ENCODE results near the gene ALDH1L1.
"Not testable (repeated sequence)": the region's sequence is repeated elsewhere in the genome, so short reads cannot be mapped to it uniquely, and the experiment has no call there.

ALDH1L1 gene

DNA sequence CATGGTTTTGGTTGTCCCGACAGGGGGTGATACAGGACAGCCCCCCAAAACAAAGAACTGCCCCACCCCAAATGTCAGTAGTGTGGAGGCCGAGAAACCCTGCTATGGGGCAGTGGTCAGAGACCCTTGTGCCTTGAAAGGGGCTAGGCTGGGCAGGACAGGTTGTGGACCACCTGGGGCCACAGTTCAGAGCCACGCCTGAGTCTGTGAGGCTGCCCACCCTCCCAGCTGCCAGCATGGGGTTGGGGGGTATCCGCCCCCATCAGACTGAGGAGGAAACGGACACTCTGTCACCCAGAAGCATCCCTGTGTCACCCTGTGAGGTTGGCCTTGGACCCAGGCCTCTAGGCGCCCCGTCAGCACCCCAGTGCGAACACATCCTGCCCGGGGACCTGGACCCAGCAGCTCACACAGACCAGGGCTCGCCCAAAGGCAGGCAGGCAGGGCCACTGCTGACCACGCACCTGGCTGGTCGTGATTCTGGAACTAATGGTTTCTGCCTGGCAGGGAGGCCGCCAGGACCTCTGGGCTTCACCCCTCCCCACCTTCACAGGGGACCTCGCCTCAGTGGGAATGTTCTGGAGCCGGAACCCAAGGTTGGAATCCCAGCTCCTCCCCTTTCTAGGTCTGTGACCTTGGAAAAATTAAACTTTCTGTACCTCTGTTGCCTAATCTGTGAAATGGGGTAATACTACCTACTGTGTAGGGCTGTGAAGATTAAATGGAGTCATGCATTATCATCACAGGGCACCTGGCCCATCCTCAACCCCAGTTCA lies 97.8 kb downstream of the ALDH1L1 start:
- no peaks in the 10 kb centered on the region for H3K36me3 ChIP-seq (ENCODE audit: control insufficient read depth, insufficient read depth, low read length)
- WGBS (ENCODE audit: insufficient coverage, insufficient read length) = no CpG with 5 or more reads among the region's 15 CpGs
- no peak overlapping the region for H3K27ac ChIP-seq (ENCODE audit: low read length)
- no peaks in the 10 kb centered on the region for H3K9me3 ChIP-seq (ENCODE audit: control insufficient read depth, insufficient read depth, low read length)
- DNase-seq (ENCODE audit: low read depth, low spot score) = no peak
- H3K4me3 ChIP-seq (ENCODE audit: low read length) = no peak overlapping the region
- no peaks in the 10 kb centered on the region for H3K27me3 ChIP-seq (ENCODE audit: control insufficient read depth, insufficient read depth, low read length)
- 0 out of 2 replicates have a peak, but pooled peaks cover 3% of the 10 kb centered on the region for H3K4me1 ChIP-seq (ENCODE audit: control insufficient read depth, insufficient read depth, low read length)

DNA sequence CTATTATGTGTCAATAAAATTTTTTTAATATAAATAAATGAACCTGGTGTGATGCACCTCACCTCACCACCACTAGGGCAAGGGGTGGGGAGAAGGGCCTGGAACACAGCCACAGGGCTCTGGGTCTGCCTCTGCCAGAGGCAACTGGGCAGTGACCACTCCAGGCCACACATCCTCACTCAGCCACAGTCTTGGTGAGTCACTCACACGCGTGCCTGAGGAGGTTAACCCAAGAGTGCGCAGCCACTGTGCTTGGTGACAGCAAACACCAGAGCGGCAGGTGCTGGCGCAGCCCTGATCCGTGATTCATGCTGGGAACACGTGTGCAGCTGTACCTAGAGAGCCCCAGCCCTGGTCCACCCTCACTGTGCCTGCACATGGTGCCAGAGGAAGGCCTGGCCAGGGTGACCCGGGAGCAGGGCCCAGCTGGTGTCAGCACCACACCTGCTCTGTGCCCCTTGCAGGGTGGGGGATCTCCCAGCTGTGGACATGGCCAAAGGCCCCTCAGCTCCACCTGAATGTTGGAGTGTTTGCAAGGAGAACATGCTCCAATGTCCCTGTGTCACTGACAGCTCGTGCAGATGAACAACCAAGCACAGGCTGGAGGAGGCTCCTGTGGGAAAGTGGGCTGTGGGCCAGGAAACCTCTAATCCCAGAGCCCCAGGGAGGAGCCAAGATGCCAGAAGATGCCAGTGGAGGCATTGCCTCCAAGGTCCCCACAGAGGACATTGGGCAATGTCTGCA lies 98.6 kb downstream of the ALDH1L1 start:
- Histone ChIP-seq H3K27ac (ENCODE audit: low read length) (no peak overlapping the region), H3K9me3 (ENCODE audit: control insufficient read depth, insufficient read depth, low read length) (no peaks in the 10 kb centered on the region), H3K36me3 (ENCODE audit: control insufficient read depth, insufficient read depth, low read length) (no peaks in the 10 kb centered on the region), H3K4me3 (ENCODE audit: low read length) (no peak overlapping the region), H3K4me1 (ENCODE audit: control insufficient read depth, insufficient read depth, low read length) (0 out of 2 replicates have a peak, but pooled peaks cover 3% of the 10 kb centered on the region), H3K27me3 (ENCODE audit: control insufficient read depth, insufficient read depth, low read length) (no peaks in the 10 kb centered on the region)
- no CpG with 5 or more reads among the region's 9 CpGs for WGBS (ENCODE audit: insufficient coverage, insufficient read length)
- no peak for DNase-seq (ENCODE audit: low read depth, low spot score)

- Histone ChIP-seq H3K36me3 (ENCODE audit: control insufficient read depth, insufficient read depth, low read length) (no peaks in the 10 kb centered on the region), H3K27me3 (ENCODE audit: control insufficient read depth, insufficient read depth, low read length) (no peaks in the 10 kb centered on the region), H3K27ac (ENCODE audit: low read length) (no peak overlapping the region), H3K9me3 (ENCODE audit: control insufficient read depth, insufficient read depth, low read length) (no peaks in the 10 kb centered on the region), H3K4me3 (ENCODE audit: low read length) (no peak overlapping the region), H3K4me1 (ENCODE audit: control insufficient read depth, insufficient read depth, low read length) (0 out of 2 replicates have a peak, but pooled peaks cover 3% of the 10 kb centered on the region)
- WGBS (ENCODE audit: insufficient coverage, insufficient read length) = no CpG with 5 or more reads among the region's 5 CpGs
- no peak for DNase-seq (ENCODE audit: low read depth, low spot score)
Observed at GRCh38 chr3:126080970-126081369, 99.4 kb downstream of the ALDH1L1 start.

DNA sequence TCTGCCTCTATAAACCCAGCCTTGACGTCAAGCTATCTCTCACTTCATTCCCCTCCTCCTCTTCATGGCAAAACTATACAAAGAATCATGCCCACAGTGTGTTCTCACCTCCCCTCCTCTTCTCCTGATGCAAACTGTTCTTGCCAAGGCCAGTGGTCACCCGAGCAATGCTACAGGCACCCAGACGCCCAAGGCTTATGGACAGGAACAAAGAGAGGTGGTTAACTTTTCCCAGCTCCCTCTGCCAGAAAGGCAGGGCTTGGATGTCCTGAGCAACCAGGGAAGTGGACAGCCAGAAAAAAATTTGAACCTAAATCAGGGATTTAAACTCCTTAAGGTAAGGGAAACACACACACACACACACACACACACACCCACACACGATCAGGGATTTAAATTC lies 101.5 kb downstream of the ALDH1L1 start:
- no peak overlapping the region for H3K27ac ChIP-seq (ENCODE audit: low read length)
- no peaks in the 10 kb centered on the region for H3K27me3 ChIP-seq (ENCODE audit: control insufficient read depth, insufficient read depth, low read length)
- DNase-seq (ENCODE audit: low read depth, low spot score) = no peak
- H3K4me1 ChIP-seq (ENCODE audit: control insufficient read depth, insufficient read depth, low read length) = 0 out of 2 replicates have a peak, but pooled peaks cover 3% of the 10 kb centered on the region
- no peaks in the 10 kb centered on the region for H3K36me3 ChIP-seq (ENCODE audit: control insufficient read depth, insufficient read depth, low read length)
- no peaks in the 10 kb centered on the region for H3K9me3 ChIP-seq (ENCODE audit: control insufficient read depth, insufficient read depth, low read length)
- WGBS (ENCODE audit: insufficient coverage, insufficient read length) = no CpG with 5 or more reads among the region's 4 CpGs
- H3K4me3 ChIP-seq (ENCODE audit: low read length) = no peak overlapping the region

GRCh38 chr3:126077754-126078153 lies 102.6 kb downstream of the ALDH1L1 start:
- H3K27me3 ChIP-seq (ENCODE audit: control insufficient read depth, insufficient read depth, low read length) = no peaks in the 10 kb centered on the region
- 0 out of 2 replicates have a peak, but pooled peaks cover 3% of the 10 kb centered on the region for H3K4me1 ChIP-seq (ENCODE audit: control insufficient read depth, insufficient read depth, low read length)
- H3K4me3 ChIP-seq (ENCODE audit: low read length) = no peak overlapping the region
- no peak for DNase-seq (ENCODE audit: low read depth, low spot score)
- H3K36me3 ChIP-seq (ENCODE audit: control insufficient read depth, insufficient read depth, low read length) = no peaks in the 10 kb centered on the region; the same call in 1 of the 2 replicates
- no CpG with 5 or more reads among the region's 11 CpGs for WGBS (ENCODE audit: insufficient coverage, insufficient read length)
- H3K27ac ChIP-seq (ENCODE audit: low read length) = no peak overlapping the region
- no peaks in the 10 kb centered on the region for H3K9me3 ChIP-seq (ENCODE audit: control insufficient read depth, insufficient read depth, low read length)

GRCh38 chr3:126076140-126076539 lies 104.2 kb downstream of the ALDH1L1 start:
- Histone ChIP-seq H3K4me1 (ENCODE audit: control insufficient read depth, insufficient read depth, low read length) (no peaks in the 10 kb centered on the region), H3K36me3 (ENCODE audit: control insufficient read depth, insufficient read depth, low read length) (no peaks in the 10 kb centered on the region; the same call in 1 of the 2 replicates), H3K27me3 (ENCODE audit: control insufficient read depth, insufficient read depth, low read length) (no peaks in the 10 kb centered on the region), H3K4me3 (ENCODE audit: low read length) (no peak overlapping the region), H3K27ac (ENCODE audit: low read length) (no peak overlapping the region), H3K9me3 (ENCODE audit: control insufficient read depth, insufficient read depth, low read length) (no peaks in the 10 kb centered on the region)
- no peak for DNase-seq (ENCODE audit: low read depth, low spot score)

- H3K27me3 ChIP-seq (ENCODE audit: control insufficient read depth, insufficient read depth, low read length) = no peaks in the 10 kb centered on the region
Observed at GRCh38 chr3:126070146-126070545, 110.2 kb downstream of the ALDH1L1 start.

GRCh38 chr3:126067959-126068358 lies 112.4 kb downstream of the ALDH1L1 start:
- no peaks in the 10 kb centered on the region for H3K9me3 ChIP-seq (ENCODE audit: control insufficient read depth, insufficient read depth, low read length)
- H3K27me3 ChIP-seq (ENCODE audit: control insufficient read depth, insufficient read depth, low read length) = no peaks in the 10 kb centered on the region
- H3K27ac ChIP-seq (ENCODE audit: low read length) = no peak overlapping the region
- no peaks in the 10 kb centered on the region; the same call in 1 of the 2 replicates for H3K36me3 ChIP-seq (ENCODE audit: control insufficient read depth, insufficient read depth, low read length)
- H3K4me1 ChIP-seq (ENCODE audit: control insufficient read depth, insufficient read depth, low read length) = no peaks in the 10 kb centered on the region
- no peak overlapping the region for H3K4me3 ChIP-seq (ENCODE audit: low read length)
- WGBS (ENCODE audit: insufficient coverage, insufficient read length) = no CpG with 5 or more reads among the region's 8 CpGs
- DNase-seq (ENCODE audit: low read depth, low spot score) = no peak

More at GRCh38 chr3:126070146-126070545, 110.2 kb downstream of the ALDH1L1 start:
- DNase-seq (ENCODE audit: low read depth, low spot score) = no peak
- H3K36me3 ChIP-seq (ENCODE audit: control insufficient read depth, insufficient read depth, low read length) = no peaks in the 10 kb centered on the region; the same call in 1 of the 2 replicates
- WGBS (ENCODE audit: insufficient coverage, insufficient read length) = no CpG with 5 or more reads among the region's 10 CpGs
- H3K4me1 ChIP-seq (ENCODE audit: control insufficient read depth, insufficient read depth, low read length) = no peaks in the 10 kb centered on the region
- H3K9me3 ChIP-seq (ENCODE audit: control insufficient read depth, insufficient read depth, low read length) = no peaks in the 10 kb centered on the region
- no peak overlapping the region for H3K4me3 ChIP-seq (ENCODE audit: low read length)
- H3K27ac ChIP-seq (ENCODE audit: low read length) = no peak overlapping the region

DNA sequence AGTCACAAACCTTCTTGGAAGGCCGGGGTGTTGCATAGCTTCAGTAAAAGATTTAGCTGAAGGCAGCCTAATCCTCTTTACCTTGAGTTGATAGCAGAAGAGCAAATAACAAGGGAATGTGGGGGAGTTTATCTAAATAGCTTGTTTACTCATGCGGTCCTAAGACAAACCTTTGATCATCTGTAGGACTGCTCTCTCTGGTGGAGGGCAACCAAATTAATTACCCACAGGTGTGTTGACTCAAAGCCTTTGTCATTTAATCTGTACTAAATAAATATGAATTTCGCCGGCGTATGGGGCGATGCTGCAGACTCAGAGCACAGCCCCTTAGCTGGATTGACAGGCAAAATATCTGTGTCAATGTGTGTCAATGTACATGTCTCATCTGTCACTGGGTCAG lies 113.7 kb downstream of the ALDH1L1 start:
- not testable (repeated sequence) for H3K36me3 ChIP-seq (ENCODE audit: control insufficient read depth, insufficient read depth, low read length); H3K4me1 ChIP-seq (ENCODE audit: control insufficient read depth, insufficient read depth, low read length); H3K27ac ChIP-seq (ENCODE audit: low read length); H3K9me3 ChIP-seq (ENCODE audit: control insufficient read depth, insufficient read depth, low read length); H3K4me3 ChIP-seq (ENCODE audit: low read length); H3K27me3 ChIP-seq (ENCODE audit: control insufficient read depth, insufficient read depth, low read length); DNase-seq (ENCODE audit: low read depth, low spot score)
- WGBS (ENCODE audit: insufficient coverage, insufficient read length) = no CpG with 5 or more reads among the region's 6 CpGs

- no CpG with 5 or more reads among the region's 3 CpGs for whole genome bisulfite sequencing (ENCODE audit: insufficient coverage, insufficient read length)
- Histone ChIP-seq H3K4me1 (ENCODE audit: control insufficient read depth, insufficient read depth, low read length) (no peaks in the 10 kb centered on the region), H3K9me3 (ENCODE audit: control insufficient read depth, insufficient read depth, low read length) (no peaks in the 10 kb centered on the region)
Observed at GRCh38 chr3:126065876-126066275, 114.5 kb downstream of the ALDH1L1 start.

More at GRCh38 chr3:126065876-126066275, 114.5 kb downstream of the ALDH1L1 start:
- Histone ChIP-seq H3K4me3 (ENCODE audit: low read length) (no peak overlapping the region), H3K36me3 (ENCODE audit: control insufficient read depth, insufficient read depth, low read length) (no peaks in the 10 kb centered on the region), H3K27ac (ENCODE audit: low read length) (no peak overlapping the region), H3K27me3 (ENCODE audit: control insufficient read depth, insufficient read depth, low read length) (no peaks in the 10 kb centered on the region)
- no peak for DNase-seq (ENCODE audit: low read depth, low spot score)
